Transverse colon (tissue), 3 donors: Measurements from ENCODE around the gene LRBA.

Experiments
- POLR2A ChIP-seq: fragments of 450-650 bp; IDR thresholded peaks from one replicate; pipeline ENCODE4 v1.6.1; 2016; ENCODE audit warnings: antibody characterized with exemption, mild to moderate bottlenecking, moderate library complexity
- TF ChIP-seq, protein P1 (sequence below), 5 experiments: fragments of 200-600 bp in 3 of 5; fragments of 450-650 bp in 2 of 5; sonication (generic) in 3 of 5; IDR thresholded peaks; 1 replicate in 2 of 5; 2 replicates in 3 of 5; pipeline ENCODE4 v1.5.1; 2016 to 2017; ENCODE audit warnings: antibody characterized with exemption in 5 of 5, inconsistent platforms in 3 of 5, mild to moderate bottlenecking in 2 of 5, moderate library complexity in 1 of 5

- TF ChIP-seq, protein P1, sequence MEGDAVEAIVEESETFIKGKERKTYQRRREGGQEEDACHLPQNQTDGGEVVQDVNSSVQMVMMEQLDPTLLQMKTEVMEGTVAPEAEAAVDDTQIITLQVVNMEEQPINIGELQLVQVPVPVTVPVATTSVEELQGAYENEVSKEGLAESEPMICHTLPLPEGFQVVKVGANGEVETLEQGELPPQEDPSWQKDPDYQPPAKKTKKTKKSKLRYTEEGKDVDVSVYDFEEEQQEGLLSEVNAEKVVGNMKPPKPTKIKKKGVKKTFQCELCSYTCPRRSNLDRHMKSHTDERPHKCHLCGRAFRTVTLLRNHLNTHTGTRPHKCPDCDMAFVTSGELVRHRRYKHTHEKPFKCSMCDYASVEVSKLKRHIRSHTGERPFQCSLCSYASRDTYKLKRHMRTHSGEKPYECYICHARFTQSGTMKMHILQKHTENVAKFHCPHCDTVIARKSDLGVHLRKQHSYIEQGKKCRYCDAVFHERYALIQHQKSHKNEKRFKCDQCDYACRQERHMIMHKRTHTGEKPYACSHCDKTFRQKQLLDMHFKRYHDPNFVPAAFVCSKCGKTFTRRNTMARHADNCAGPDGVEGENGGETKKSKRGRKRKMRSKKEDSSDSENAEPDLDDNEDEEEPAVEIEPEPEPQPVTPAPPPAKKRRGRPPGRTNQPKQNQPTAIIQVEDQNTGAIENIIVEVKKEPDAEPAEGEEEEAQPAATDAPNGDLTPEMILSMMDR (IDR thresholded peaks at IDR 0.05), result peak in 4 of 5 experiments; percentile 21 to 45 (median 34)
- no peak for TF ChIP-seq POLR2A
Observed at GRCh38 chr4:150960079-150960478, 55.0 kb downstream of the LRBA start.
